GM23248 (cell line): ENCODE data around the gene C4B.

ENCODE experiments used
- EZH2 ChIP-seq: fragments of 200-600 bp; sonication (generic); IDR thresholded peaks from 2 replicates; pipeline ENCODE4 v1.6.1; 2018; ENCODE audit warnings: antibody characterized with exemption, mild to moderate bottlenecking; ENCODE audit not compliant: insufficient read depth, poor library complexity, severe bottlenecking
- EZH2phosphoT487 ChIP-seq: fragments of 200-600 bp; sonication (generic); IDR thresholded peaks from 2 replicates; pipeline ENCODE4 v1.6.1; 2018; ENCODE audit warnings: antibody characterized with exemption, moderate library complexity, mild to moderate bottlenecking, low read depth; ENCODE audit not compliant: insufficient read depth

DNA sequence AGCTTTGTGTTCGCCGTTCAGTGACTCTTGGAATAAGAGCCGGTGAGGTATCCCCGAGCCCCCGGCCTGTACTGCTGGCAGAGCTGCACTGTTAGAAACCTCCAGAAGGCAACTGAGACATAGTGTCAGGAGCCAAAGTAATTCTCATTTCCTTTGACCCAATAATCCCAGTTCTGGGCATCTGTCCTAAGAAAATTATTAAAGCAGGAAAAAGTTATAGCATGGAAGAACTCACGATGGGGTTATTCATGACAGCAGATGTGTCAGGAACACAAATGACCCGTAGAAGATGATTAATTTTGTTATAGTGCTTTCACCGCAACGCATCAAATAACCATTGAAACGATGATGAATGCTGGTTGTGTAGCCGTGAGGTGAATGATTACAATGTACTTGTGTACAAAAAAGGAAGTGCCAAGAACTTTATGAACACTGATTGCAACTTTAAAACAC, 43.9 kb downstream of the C4B start:
- no peak for TF ChIP-seq EZH2
- no peak for TF ChIP-seq EZH2phosphoT487
